Neural cell (in vitro differentiated cells): ENCODE measurements around the gene CFL1. TPM values are rescaled to one million over a fixed set of nuclear protein-coding genes. Genes with fewer than 3 reads are reported as not detected.

Experiments used
- H2AFZ ChIP-seq: fragments of 200-600, 300-800 bp; sonication (generic), shearing (Covaris generic); 2 replicates; pipeline ENCODE4 v1.6.0; 2014; ENCODE audit warnings: low read depth, mild to moderate bottlenecking, antibody characterized with exemption, low read length, moderate library complexity
- H3F3A ChIP-seq: fragments of 200-600 bp; shearing (Covaris generic); 2 replicates; pipeline ENCODE4 v1.6.1; 2016; ENCODE audit warnings: mild to moderate bottlenecking, moderate library complexity, mixed read lengths, antibody characterized with exemption, low read length; ENCODE audit not compliant: insufficient read depth, poor library complexity, severe bottlenecking
- H3K27ac ChIP-seq: fragments of 200-600, 300-800 bp; sonication (generic), shearing (Covaris generic); 2 replicates; pipeline ENCODE4 v1.5.1; 2014; ENCODE audit warnings: mild to moderate bottlenecking, low read length, moderate library complexity
- H3K27me3 ChIP-seq: fragments of 300-800, 200-600 bp; sonication (generic), shearing (Covaris generic); 2 replicates; pipeline ENCODE4 v1.6.0; 2014; ENCODE audit warnings: mild to moderate bottlenecking, low read depth, low read length, moderate library complexity; ENCODE audit not compliant: insufficient read depth
- H3K36me3 ChIP-seq: fragments of 300-800, 200-600 bp; sonication (generic), shearing (Covaris generic); 2 replicates; pipeline ENCODE4 v1.5.1; 2014; ENCODE audit warnings: mild to moderate bottlenecking, antibody characterized with exemption, low read length, moderate library complexity; ENCODE audit not compliant: insufficient read depth
- H3K4me2 ChIP-seq: fragments of 300-800, 200-600 bp; sonication (generic), shearing (Covaris generic); 2 replicates; pipeline ENCODE4 v1.6.0; 2014; ENCODE audit warnings: mild to moderate bottlenecking, low read length
- H3K4me3 ChIP-seq: fragments of 300-800, 200-600 bp; sonication (generic), shearing (Covaris generic); 2 replicates; pipeline ENCODE4 v1.5.1; 2014; ENCODE audit warnings: mild to moderate bottlenecking, low read length, moderate library complexity
- H3K79me2 ChIP-seq: fragments of 200-600 bp; shearing (Covaris generic); replicated peaks from 2 replicates; pipeline ENCODE4 v1.6.0; 2014; ENCODE audit warnings: mild to moderate bottlenecking, low read length, moderate library complexity; ENCODE audit not compliant: insufficient read depth
- H3K9ac ChIP-seq: fragments of 300-800, 200-600 bp; sonication (generic), shearing (Covaris generic); 2 replicates; pipeline ENCODE4 v1.6.1; 2016; ENCODE audit warnings: mild to moderate bottlenecking, low read length, mixed read lengths
- H3K9me2 ChIP-seq: fragments of 200-600 bp; shearing (Covaris generic); 2 replicates; pipeline ENCODE4 v1.6.1; 2016; ENCODE audit warnings: mild to moderate bottlenecking, low read length, mixed read lengths; ENCODE audit not compliant: insufficient read depth
- H3K9me3 ChIP-seq: fragments of 200-600, 300-800 bp; sonication (generic), shearing (Covaris generic); 2 replicates; pipeline ENCODE4 v1.6.1; 2016; ENCODE audit warnings: mild to moderate bottlenecking, mixed run types, low read length, moderate library complexity, mixed read lengths
- H4K20me1 ChIP-seq: fragments of 200-600 bp; shearing (Covaris generic); 2 replicates; pipeline ENCODE4 v1.6.1; 2016; ENCODE audit warnings: mild to moderate bottlenecking, mixed run types; ENCODE audit not compliant: insufficient read depth
- CTCF ChIP-seq: fragments of 450-650 bp; IDR thresholded peaks from 2 replicates; pipeline ENCODE4 v1.5.1; 2014; ENCODE audit warnings: antibody characterized with exemption, mild to moderate bottlenecking, moderate library complexity; ENCODE audit not compliant: poor library complexity, severe bottlenecking
- EP300 ChIP-seq: fragments of 450-650 bp; conservative IDR thresholded peaks from 2 replicates; pipeline ENCODE4 v1.6.1; 2014; ENCODE audit warnings: antibody characterized with exemption, mild to moderate bottlenecking, moderate library complexity; ENCODE audit not compliant: poor library complexity, severe bottlenecking
- EZH2 ChIP-seq: fragments of 200-600, 300-800 bp; shearing (Covaris generic), sonication (generic); IDR thresholded peaks from 2 replicates; pipeline ENCODE4 v1.6.1; 2014; ENCODE audit warnings: antibody characterized with exemption, low read length, borderline replicate concordance, mild to moderate bottlenecking; ENCODE audit not compliant: insufficient read depth, poor library complexity, severe bottlenecking
- MXI1 ChIP-seq: fragments of 450-650 bp; conservative IDR thresholded peaks from 2 replicates; pipeline ENCODE4 v1.6.1; 2014; ENCODE audit warnings: antibody characterized with exemption, mild to moderate bottlenecking; ENCODE audit not compliant: poor library complexity, severe bottlenecking
- POLR2AphosphoS5 ChIP-seq: IDR thresholded peaks from 2 replicates; pipeline ENCODE4 v1.6.1; 2012
- RAD21 ChIP-seq: fragments of 450-650 bp; conservative IDR thresholded peaks from 2 replicates; pipeline ENCODE4 v1.6.1; 2014; ENCODE audit warnings: antibody characterized with exemption, mild to moderate bottlenecking, moderate library complexity
- SMC3 ChIP-seq: fragments of 450-650 bp; conservative IDR thresholded peaks from 2 replicates; pipeline ENCODE4 v1.6.1; 2014; ENCODE audit warnings: antibody characterized with exemption, mild to moderate bottlenecking, moderate library complexity; ENCODE audit not compliant: poor library complexity
- TAF1 ChIP-seq: IDR thresholded peaks from 2 replicates; pipeline ENCODE4 v1.6.1; 2012; ENCODE audit warnings: low read depth
- polyA plus RNA-seq: library from polyadenylated mRNA; depleted of rRNA; stranded (reverse); fragments of >200 nt; gene quantifications from 2 replicates; pipeline ENCODE4 v1.2.3, GENCODE V29; 2014
- TF ChIP-seq, protein P1 (sequence below): IDR thresholded peaks from 2 replicates; pipeline ENCODE4 v1.6.1; 2012; ENCODE audit warnings: borderline replicate concordance

Gene CFL1
- polyA plus RNA-seq, 1 donor from 2014 or later: 1,633 TPM

DNA sequence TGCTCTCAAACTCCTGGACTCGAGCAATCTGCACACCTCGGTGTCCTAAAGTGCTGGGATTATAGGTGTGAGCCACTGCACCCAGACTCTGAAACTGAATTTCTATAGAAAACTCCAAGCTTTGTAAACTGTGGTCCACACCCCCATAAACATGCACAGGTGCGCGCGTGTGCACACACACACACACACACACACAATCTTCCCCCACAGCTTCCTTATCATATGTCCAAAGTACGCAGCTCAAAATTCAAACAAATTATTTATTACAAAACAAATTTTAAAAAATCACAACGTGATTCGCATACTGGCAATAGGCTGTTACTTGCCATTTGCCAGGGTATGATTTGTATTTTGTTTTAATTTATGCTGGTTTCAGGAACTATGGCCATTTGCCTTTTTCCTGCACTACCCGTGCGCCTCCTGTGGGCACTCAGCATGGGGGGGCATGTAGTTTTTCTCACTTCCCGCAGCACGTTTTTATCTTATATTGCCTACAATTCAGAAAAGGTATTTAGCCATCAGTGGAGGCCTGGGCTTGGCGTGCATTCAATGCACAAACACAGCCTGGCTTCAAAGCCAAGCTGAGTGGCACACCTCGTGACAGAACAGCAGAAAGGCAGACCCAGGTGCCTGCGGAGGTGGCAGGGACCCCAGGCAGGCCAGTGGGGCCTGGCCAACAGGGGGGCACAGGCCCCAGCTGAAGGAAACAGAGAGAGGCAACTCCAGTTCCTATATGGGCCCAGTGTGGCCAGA lies 35.0 kb downstream of the CFL1 start:
- Histone ChIP-seq H3K36me3 (no peaks in the 10 kb centered on the region), H3K9me3 (no peaks in the 10 kb centered on the region), H3K4me2 (no peak overlapping the region), H3K9ac (no peak overlapping the region), H3K79me2 (no peaks in the 10 kb centered on the region), H3K27ac (no peak overlapping the region), H4K20me1 (no peaks in the 10 kb centered on the region), H3K4me3 (no peak overlapping the region), H2AFZ (no peak overlapping the region), H3K9me2 (no peaks in the 10 kb centered on the region), H3F3A (no peaks in the 10 kb centered on the region), H3K27me3 (no peaks in the 10 kb centered on the region)
- TF ChIP-seq SMC3 (no peak), EZH2 (no peak), CTCF (no peak), MXI1 (no peak), POLR2AphosphoS5 (no peak), TAF1 (no peak), EP300 (no peak), RAD21 (no peak)
- TF ChIP-seq, protein P1, sequence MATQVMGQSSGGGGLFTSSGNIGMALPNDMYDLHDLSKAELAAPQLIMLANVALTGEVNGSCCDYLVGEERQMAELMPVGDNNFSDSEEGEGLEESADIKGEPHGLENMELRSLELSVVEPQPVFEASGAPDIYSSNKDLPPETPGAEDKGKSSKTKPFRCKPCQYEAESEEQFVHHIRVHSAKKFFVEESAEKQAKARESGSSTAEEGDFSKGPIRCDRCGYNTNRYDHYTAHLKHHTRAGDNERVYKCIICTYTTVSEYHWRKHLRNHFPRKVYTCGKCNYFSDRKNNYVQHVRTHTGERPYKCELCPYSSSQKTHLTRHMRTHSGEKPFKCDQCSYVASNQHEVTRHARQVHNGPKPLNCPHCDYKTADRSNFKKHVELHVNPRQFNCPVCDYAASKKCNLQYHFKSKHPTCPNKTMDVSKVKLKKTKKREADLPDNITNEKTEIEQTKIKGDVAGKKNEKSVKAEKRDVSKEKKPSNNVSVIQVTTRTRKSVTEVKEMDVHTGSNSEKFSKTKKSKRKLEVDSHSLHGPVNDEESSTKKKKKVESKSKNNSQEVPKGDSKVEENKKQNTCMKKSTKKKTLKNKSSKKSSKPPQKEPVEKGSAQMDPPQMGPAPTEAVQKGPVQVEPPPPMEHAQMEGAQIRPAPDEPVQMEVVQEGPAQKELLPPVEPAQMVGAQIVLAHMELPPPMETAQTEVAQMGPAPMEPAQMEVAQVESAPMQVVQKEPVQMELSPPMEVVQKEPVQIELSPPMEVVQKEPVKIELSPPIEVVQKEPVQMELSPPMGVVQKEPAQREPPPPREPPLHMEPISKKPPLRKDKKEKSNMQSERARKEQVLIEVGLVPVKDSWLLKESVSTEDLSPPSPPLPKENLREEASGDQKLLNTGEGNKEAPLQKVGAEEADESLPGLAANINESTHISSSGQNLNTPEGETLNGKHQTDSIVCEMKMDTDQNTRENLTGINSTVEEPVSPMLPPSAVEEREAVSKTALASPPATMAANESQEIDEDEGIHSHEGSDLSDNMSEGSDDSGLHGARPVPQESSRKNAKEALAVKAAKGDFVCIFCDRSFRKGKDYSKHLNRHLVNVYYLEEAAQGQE: no peak

DNA sequence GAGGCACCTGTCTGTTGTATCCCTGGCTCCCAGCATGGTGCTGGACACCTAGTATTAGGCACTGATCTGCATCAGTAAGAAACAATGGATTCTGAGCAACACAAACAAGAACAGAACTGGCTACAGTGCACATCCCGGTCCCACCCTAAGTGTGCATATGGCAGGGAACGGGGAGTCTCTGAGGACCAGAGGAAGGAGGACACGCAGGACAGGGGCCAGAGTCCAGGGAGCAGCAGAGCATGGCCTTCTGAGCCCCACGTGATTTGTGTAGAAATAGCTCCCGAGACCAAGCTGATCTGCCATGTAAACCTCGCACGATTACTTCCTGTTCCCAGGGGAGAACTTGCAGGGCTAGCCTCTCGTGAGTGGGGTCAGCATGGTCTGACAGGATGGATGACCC lies 36.9 kb downstream of the CFL1 start:
- no peaks in the 10 kb centered on the region for H3F3A ChIP-seq
- TF ChIP-seq RAD21 (no peak), EZH2 (no peak), SMC3 (no peak), TAF1 (no peak), EP300 (no peak), POLR2AphosphoS5 (no peak), CTCF (no peak), MXI1 (no peak)
- TF ChIP-seq, protein P1: no peak
- no peaks in the 10 kb centered on the region for H3K9me2 ChIP-seq
- no peak overlapping the region for H3K4me2 ChIP-seq
- no peaks in the 10 kb centered on the region for H3K27me3 ChIP-seq
- no peaks in the 10 kb centered on the region for H3K79me2 ChIP-seq
- no peak overlapping the region for H3K4me3 ChIP-seq
- no peak overlapping the region for H2AFZ ChIP-seq
- H3K9me3 ChIP-seq: no peaks in the 10 kb centered on the region
- H3K36me3 ChIP-seq: no peaks in the 10 kb centered on the region
- H3K27ac ChIP-seq: no peak overlapping the region
- no peaks in the 10 kb centered on the region for H4K20me1 ChIP-seq
- H3K9ac ChIP-seq: no peak overlapping the region
